Measurements from ENCODE around the gene PANK2. TPM values are rescaled to one million over a fixed set of nuclear protein-coding genes. Genes with fewer than 3 reads are reported as not detected.
"Not testable (repeated sequence)": the region's sequence is repeated elsewhere in the genome, so short reads cannot be mapped to it uniquely, and the experiment has no call there.

Gene PANK2
- total RNA-seq, 1 donor from 2014 or later = 14.7 TPM

DNA sequence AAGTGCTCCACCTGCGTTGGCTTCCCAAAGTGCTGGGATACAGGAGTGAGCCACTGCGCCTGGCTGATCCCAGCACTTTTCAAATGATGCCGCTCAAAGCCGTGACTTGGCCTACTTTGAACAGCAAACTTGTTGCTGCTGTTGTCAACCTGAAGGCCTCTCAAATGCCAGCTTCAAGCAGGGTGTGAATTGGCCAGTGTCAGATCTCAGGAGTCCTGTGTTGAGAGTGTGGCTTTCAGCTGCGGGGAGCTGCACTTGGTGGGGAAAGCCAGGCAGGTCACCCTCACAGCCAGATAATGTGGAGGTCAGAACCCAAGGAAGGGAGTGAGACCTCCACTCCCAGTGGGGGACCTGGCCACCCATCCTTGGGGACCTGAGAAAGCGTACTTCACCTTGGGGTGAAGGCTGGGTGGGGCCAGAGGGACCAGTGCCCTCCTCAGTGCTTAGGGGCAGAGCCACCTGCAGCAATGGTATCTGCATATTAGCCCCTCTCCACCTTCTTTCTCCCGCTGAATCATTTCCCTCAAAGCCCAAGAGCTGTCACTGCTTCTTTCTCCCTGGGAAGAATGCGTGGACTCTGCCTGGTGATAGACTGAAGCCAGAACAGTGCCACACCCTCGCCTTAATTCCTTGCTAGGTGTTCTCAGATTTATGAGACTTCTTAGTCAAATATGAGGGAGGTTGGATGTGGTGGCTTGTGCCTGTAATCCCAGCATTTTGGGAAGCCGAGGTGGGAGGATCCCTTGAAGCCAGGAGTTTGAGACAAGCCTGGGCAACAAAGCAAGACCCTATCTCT lies 19.1 kb upstream of the PANK2 start:
- DNase-seq (ENCODE audit: low spot score) = no peak
- ATAC-seq = no peak

DNA sequence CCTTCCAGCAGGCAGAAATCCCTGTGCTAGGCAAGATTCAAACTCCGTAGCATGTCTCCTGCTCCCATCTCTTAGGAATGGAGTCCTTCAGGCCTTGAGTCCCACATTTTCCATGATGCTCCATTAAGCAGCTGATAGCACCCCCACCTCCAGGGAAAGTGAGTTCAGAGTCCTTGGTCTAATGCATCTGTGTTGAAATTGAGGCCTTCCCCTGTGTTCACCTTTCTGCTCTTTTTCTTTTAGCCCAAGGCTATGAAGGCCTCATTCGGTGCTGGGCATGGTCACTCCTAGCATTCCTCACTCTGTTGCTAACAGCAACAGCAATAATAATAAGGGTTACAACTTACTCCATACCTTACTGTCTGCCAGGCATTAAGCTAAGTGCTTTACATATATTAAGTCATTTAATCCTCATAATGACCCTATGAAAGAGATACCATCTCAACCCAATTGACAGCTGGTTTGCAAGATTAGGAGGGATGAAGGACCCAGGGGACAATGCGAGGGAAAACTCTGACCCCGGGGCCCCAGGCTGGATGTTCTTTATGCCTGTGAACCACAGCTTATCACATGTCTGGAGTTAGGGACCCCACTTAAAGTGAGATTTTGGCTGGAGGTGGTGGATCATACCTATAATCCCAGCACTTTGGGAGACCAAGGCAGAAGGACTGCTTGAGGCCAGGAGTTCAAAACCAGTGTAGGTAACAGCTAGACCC lies 17.5 kb upstream of the PANK2 start:
- DNase-seq (ENCODE audit: low spot score) = no peak
- no peak for ATAC-seq

DNA sequence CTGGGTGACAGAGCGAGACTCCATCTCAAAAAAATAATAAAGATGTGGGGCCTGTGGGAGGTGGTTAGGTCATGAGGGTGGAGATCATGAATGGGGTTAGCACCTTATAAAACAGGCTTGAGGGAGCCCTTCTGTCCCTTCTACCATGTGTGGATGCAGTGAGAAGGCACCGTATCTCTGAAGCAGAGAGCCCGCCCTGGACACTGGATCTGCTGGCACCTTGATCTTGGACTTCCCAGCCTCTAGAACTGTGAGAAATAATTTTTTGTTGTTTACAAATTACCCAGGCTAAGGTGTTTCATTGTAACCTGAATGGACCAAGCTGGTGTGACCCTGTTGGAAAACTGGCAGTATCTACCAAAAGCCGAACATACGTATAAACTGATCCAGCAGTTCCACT lies 15.7 kb upstream of the PANK2 start:
- DNase-seq (ENCODE audit: low spot score) (no peak), ATAC-seq (no peak)

DNA sequence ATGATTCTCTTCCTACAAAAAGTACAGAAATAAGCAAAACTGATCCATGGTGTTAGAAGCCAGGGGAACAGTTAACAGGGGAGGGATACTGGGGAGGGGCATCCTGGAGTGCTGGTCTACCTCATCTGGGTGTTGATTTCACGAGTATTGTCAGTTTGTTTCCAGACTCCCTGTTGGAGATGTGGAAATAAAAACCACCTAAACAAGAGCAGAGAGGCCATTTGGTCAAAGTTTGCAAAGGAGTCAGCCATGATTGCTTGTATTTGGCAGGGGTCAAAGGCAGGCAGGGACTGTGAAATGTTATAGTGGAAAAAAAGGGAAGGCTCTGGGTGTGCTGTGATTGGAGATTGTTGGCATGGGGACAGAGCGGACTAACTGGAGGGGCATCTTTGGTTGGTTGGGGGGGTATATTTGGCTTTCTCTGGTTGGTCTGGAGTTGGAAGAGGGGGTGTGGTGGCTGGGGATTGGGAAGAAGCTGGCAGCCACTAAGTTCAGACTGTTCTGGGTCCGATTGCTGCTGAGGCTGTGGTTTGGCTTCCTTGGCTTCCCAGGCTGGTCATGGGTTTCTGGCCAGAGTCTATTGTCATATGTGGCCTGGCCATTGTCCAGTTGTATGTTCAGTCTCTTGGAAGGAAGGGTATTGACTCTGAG lies 14.9 kb upstream of the PANK2 start:
- ATAC-seq (peak; percentile 8), DNase-seq (ENCODE audit: low spot score) (no peak)

DNA sequence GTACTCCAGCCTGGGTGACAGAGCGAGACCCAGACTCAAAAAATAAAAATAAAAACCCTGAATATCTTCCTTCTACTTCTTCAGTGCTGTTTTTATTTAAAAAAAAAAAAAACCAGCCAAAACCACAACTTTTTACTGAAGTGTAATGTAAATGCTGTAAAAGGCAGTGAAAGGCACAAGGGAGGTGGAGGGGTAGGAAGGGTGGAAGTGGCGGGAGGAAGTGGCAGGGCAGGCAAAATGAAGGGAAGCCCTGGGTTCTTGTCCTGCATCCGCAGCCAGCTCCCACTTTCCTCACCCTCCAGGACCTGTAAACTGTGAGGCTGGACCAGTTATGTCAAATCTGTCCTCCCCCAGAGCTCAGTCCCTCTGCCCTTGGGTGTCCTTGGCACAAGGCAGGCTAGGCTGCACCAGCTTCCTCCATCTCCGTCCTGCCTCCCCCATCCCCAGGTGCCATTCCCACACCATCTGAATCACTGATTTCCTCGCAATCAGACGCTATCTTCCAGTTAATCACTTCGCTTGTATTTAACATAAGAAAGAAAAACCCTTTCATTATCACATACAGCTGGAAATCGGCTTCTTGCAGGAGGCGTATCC lies 13.7 kb upstream of the PANK2 start:
- DNase-seq (ENCODE audit: low spot score) (no peak), ATAC-seq (peak; percentile 13)

DNA sequence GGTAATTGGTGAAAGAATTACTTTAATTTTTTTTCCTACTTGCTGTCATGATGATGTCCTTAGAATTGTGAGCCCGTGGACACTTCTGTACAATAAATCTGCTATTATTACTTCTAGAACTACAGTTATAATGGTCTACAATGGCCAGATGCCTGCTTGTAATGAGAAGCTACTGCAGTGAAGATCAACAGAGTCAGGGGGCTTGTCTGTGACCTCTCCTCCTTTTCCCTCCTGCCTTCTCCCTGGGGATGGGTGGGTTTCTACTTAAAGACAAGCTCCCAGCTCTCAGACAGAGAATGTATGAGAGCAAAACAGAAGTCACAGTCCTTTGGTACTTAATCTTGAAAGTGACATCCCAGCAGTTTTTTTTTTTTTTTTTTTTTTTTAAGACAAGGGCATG lies 13.2 kb upstream of the PANK2 start:
- ATAC-seq (no peak), DNase-seq (ENCODE audit: low spot score) (no peak)

DNA sequence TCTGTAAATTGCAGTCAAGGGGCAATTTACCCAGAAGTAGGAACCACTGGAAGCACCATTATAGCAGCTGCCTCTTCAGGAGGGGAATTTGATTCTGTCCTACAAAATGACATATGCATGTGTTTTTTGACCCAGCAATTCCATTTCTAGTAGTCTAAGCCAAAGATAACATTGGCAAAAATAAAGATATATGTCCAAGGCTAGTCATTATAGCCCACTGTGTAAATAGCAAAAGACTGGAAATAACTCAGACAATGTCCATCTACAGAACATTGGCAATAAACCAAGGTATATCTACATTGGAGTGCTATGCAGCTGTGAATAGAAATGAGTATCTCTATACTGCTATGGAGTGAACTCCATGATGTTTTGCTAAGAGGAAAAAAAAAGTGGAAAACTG lies 12.5 kb upstream of the PANK2 start:
- no peak for ATAC-seq
- no peak for DNase-seq (ENCODE audit: low spot score)

DNA sequence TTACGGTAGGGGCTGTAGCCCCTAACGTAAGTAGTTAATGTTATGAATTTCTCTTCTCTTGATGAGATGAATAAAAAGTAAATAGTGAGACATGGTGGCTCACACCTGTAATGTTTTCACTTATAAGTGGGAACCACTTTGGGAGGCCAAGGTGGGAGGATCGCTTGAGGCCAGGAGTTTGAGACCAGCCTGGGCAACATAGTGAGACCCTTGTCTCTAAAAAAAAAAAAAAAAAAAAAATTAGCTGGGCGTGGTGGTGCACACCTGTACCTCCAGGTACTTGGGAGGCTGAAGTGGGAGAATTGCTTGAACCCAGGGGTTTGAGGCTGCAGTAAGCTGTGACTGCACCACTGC lies 10.3 kb upstream of the PANK2 start:
- DNase-seq (ENCODE audit: low spot score); ATAC-seq: not testable (repeated sequence)

DNA sequence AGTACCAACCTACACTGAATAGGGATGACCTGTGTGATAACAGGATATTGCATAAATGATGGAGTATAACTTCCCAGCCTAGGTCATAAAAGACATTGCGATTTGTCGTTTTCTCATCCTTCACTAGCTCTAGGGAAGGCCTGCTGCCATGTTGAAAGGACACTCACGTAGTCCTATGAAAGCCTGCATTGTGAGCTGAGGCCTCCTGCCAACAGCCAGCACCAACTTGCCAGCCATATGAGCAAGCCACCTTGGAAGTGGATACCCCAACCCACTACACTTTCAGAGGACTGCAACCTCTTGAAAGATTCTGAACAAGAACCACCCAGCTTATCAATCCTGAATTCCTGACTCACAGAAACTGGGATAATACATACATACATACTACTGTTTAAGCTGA lies 3.5 kb upstream of the PANK2 start:
- no peak for DNase-seq (ENCODE audit: low spot score)

DNA sequence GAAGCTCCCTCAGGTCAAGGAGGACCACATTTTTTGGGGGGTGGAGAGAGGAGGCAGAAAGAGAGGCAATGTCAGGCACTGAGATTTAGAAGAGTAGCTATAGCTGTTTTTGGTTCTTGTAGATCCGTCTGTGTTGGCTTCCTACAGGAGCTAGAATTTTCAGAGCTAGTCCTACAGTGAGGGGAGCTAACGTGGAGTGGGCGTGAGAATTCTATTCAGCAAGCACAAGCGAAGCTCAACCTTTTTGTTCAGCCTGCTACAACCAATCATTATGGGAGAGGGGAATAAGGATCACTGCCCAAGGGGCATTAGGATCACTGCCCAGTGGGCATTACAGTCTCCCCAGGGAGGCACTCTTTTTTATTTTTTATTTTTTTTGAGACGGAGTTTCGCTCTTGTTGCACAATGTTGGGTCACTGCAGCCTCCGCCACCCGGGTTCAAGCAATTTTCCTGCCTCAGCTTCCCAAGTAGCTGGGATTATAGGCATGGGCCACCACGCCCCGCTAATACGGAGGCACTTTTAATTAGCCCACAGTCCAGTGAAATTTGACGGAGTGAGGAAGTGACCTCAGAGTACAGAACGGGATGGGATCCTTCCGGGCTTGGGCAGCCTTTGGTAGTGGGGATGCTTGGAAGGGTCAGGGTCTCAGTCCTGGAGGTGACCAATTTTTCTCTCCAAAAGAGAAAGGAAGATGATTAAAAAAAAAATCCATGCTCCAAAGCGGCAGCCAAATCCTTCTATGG lies 1.1 kb upstream of the PANK2 start:
- DNase-seq (ENCODE audit: low spot score) (no peak), ATAC-seq (no peak)

More for the DNA sequence above, 3.5 kb upstream of the PANK2 start:
- ATAC-seq = no peak

DNA sequence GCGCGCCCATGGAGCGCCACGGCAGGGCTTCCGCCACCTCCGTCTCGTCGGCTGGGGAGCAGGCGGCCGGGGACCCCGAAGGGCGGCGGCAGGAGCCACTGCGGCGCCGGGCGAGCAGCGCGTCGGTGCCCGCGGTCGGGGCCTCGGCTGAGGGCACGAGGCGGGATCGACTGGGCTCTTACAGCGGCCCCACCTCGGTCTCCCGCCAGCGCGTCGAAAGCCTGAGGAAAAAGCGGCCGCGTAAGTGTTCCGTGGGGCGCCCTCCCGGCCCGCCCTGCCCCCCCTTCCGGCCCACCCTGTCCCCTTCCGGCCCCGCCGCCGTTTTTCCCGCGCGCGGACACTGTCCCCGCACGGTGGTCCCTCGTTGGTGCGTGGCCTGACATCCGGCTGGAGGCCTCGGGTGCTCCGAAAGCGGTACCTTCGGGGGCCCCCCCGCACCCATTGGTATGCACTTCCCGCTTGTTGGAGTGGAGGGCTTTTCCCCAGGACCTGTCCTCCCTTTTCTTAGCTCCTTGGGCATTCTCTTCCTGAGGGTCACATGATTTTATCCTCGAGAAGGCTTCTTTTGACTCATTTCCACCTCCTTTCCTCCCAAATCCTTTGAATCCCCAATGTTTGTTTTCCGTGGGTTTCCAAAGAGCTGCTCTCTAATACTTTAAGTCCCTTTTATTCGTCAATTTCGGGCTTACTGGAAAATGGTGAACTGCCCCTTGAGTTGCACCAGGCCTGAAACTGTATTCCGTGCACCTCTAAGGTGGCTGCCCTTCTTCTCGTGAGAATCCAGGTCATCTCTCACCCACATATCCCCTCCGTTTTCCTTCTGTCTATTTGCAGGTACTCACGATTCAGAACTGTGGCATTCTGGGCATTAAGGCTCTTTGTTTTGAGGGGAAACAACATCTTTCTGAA lies 556 bp downstream of the PANK2 start:
- ATAC-seq (peak; percentile 6), DNase-seq (ENCODE audit: low spot score) (peak; percentile 57)

DNA sequence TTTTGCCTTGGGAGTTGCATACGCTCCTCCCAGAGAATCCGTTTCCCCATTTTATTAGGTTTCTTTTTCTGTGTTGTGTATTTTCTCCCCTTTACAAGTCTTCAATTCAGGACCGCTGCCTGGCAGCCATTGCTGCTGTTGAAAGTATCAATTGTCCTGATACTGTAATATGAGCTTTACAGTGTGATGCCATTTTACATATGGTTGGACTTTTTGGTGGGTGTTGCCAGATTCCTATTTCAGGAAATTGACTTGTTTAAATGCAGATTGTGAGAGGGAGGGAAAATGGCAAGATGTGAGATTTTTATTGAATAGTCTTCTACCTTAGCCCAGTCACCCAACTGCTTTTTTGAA lies 1.2 kb downstream of the PANK2 start:
- ATAC-seq = no peak
- no peak for DNase-seq (ENCODE audit: low spot score)

DNA sequence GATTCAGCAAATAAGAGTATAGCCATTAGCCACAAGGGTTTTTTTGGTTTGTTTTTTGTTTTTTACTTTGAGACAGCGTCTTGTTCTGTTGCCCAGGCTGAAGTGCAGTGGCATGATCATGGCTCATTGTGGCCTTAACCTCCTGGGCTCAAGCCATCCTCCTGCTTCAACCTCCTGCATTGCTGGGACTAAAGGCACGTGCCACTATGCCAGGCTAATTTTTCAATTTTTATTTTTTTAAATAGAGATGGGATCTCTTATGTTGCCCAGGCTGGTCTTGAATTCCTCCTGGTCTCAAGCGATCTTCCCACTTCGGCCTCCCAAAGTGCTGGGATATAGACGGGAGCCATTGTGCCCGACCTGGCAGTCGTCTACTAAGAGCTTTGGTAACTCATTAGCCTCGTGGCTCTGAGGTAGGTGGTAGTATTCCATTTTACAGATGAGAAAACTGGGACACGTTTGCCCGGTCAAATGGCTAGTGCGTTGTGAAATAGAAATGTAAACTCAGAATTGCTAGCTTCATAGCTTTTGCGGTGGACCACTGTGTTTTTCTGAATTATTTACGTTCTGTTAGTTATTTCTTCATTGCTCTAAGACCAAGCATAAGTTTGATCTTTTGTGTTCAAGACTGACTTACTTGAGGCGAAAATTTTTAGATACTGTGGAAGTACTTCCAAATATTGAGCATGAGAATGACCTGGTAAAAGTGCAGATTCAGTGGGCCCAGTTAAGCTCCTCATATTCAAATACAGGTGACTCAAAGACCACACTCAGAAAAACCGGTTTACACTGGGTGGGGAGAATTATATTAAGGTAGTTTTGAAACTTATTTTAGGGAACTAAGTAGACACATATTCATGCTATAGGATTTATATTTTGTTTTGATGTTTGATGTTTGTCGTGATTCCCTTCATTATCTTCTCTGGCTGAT lies 2.1 kb downstream of the PANK2 start:
- no peak for ATAC-seq
- DNase-seq (ENCODE audit: low spot score) = no peak

DNA sequence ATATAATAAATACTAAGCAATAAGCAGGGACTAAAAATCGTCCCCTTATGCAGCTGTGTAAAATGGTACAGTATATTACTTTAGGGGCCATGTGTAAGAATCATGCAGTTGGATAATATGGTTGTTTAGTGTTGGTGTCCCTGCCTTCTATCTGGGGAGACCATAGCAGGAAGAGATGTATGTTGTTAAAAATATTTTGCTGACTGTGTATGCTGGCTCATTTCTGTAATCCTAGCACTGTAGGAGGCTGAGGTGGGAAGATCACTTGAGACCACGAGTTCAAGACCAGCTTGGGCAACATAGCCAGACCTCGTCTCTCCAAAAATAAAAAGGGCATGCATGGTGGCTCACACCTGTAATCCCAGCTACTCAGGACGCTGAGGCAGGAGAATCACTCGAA lies 5.6 kb downstream of the PANK2 start:
- ATAC-seq (no peak), DNase-seq (ENCODE audit: low spot score) (no peak)

DNA sequence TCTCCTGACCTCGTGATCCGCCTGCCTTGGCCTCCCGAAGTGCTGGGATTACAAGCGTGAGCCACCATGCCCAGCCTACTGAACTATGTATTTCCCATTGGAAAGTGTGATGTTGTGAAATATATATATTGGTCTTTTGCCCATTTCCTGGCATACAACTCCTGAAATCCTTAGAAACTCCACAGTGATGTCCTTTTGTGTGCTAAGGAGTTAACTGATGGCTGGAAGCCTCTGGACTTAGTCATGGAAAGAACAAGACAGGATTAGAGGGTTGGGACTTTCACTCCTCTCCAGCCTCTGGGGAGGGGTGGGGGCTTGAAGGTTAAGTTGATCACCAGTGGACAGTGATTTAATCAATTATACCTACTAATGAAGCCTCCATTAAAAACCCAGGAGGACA lies 7.1 kb downstream of the PANK2 start:
- ATAC-seq = no peak
- DNase-seq (ENCODE audit: low spot score) = no peak

DNA sequence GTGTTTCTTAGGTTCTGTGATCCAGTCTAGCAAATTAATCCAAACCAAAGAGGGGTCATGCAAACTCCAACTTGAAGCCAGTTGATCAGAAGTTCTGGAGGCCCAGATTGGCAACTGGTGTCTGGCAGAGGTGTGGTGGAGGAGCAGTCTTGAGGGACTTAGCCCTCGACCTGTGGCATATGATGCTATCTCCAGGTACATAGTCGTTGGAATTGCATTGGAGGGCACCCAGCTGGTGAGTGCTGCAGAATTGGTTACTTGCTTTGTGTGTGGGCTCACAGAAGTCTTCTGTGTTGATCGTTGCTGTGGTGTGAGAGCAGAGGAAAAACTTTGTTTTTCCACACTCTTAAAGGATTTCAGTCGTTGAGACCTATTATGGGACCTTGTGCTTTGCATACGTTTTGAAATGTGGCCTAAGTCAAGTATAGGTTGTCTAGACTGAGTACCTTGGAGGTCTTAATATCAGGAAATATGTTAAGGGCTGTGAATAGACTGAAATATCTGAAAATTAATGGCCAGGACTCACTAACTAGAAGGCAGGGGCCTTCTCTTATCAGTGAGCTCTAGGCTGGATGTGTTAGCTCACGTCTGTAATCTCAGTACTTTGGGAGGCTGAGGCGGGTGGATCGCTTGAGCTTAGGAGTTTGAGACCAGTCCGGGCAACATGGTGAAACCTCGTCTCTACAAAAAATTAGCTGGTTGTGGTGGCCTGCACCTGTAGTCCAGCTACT lies 7.8 kb downstream of the PANK2 start:
- ATAC-seq (no peak), DNase-seq (ENCODE audit: low spot score) (no peak)

DNA sequence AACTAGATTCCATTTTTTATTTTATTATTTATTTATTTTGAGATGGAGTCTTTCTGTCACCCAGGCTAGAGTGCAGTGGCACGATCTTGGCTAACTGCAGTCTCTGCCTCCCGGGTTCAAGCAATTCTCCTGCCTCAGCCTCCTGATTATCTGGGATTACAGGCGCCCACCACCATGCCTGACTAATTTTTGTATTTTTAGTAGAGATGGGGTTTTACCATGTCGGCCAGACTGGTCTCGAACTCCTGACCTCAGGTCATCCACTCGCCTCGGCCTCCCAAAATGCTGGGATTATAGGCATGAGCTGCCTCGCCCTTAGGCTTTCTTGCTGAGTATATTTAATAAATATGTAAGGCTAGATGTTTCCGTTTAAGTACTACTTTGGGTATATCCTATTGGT lies 9.0 kb downstream of the PANK2 start:
- not testable (repeated sequence) for ATAC-seq; DNase-seq (ENCODE audit: low spot score)

DNA sequence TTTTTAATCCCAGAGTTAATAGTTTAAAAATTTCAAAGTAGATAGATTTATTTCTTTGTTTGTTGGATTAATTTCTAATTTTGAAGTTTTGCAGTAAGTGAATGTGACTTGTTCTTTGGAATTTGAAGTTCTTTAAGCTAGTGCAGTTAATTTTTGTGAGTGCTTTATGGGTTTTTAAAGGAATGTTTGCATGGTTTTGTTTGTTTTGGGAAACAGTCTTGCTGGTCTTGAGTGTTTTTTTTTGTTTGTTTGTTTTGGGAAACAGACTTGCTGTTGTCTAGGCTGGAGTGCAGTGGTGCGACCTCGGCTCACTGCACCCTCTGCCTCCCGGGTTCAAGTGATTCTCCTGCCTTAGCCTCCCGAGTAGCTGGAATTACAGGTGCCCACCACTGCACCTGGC lies 9.5 kb downstream of the PANK2 start:
- DNase-seq (ENCODE audit: low spot score) (no peak), ATAC-seq (no peak)
